Activated naive CD4-positive, alpha-beta T cell treated with anti-CD3 and anti-CD28 coated beads, Interleukin-2, amount 50 U/mL, for 24 hours (primary cell): ENCODE measurements around the gene AKAP13.

Experiments
- H3K27ac Mint-ChIP-seq: one replicate; pipeline ENCODE4 v1.8.0; 2021; ENCODE audit warnings: mild to moderate bottlenecking, mixed read lengths
- H3K27me3 Mint-ChIP-seq: one replicate; pipeline ENCODE4 v1.8.0; 2021; ENCODE audit warnings: mixed read lengths
- H3K36me3 Mint-ChIP-seq: one replicate; pipeline ENCODE4 v1.8.0; 2021; ENCODE audit warnings: mixed read lengths
- H3K4me1 Mint-ChIP-seq: one replicate; pipeline ENCODE4 v1.8.0; 2021; ENCODE audit warnings: mixed read lengths
- H3K4me3 Mint-ChIP-seq: one replicate; pipeline ENCODE4 v1.8.0; 2021; ENCODE audit warnings: mild to moderate bottlenecking, mixed read lengths
- H3K9me3 Mint-ChIP-seq: one replicate; pipeline ENCODE4 v1.8.0; 2021; ENCODE audit warnings: mixed read lengths

AKAP13 gene

DNA sequence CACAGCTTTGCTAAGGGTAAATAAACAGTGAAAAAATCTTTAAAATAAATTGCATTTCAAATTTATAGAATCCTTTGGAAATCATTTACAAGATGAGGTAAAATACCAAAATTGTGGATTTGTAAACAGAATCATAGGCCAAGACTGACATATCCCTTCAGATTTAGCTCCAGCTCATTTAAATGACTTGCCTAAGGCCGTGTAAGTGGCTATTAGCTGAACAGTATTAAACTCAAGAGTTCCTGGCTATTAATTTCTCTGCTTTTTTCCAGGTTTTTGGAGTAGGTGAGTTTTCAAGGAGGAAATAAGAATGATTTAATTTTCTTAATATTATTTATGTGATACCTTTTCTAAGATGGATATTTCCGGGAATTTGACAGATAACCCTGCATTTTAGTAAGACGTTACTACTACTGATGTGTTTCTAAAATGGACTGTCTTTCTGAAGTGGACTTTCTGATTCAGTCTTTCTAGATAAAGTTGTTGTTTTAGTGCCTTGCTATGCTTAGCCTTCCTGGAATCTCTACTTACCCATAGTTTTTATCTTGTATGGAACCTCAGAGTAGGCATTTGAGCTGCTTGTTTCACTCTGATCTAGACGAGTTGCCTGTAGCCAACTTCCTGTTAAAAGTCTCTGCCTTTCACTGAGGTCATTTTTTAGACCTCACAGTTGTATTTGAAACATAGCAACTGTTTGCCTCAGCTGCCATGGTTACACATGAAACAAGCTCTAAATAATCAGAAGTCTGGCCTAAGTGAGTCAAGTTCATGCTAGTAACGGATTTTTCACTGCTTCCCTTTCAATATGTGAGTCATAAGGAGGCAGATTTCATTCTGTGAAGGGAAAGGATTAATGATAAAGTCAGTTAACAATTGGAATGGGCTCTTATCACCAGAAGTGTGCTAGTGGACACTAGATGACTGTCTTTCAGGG, 287.4 kb downstream of the AKAP13 start:
- peak overlapping the region; percentile 92 for H3K27ac Mint-ChIP-seq
- H3K27me3 Mint-ChIP-seq: no peaks in the 10 kb centered on the region
- H3K4me3 Mint-ChIP-seq: peak overlapping the region; percentile 45
- no peaks in the 10 kb centered on the region for H3K9me3 Mint-ChIP-seq
- H3K36me3 Mint-ChIP-seq: peaks cover 29% of the 10 kb centered on the region
- peaks cover 28% of the 10 kb centered on the region for H3K4me1 Mint-ChIP-seq

DNA sequence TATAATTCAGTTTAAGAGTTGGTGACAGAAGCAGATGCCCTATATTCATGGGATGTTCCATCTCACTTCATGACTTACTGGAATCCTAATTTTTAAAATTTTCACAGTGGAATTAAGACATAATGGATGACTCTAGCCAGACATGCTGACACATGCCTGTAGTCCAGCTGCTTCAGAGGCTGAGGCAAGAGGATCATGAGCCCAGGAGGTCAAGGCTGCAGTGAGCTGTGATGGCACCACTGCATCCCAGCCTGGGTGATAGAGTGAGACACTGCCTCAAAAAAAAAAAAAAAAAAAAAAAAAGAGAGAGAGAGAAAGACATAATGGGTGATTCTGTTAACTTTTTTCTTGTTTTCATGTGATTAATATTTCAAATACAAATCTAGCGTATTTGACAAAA, 290.8 kb downstream of the AKAP13 start:
- no peak overlapping the region for H3K4me3 Mint-ChIP-seq
- peaks cover 37% of the 10 kb centered on the region for H3K4me1 Mint-ChIP-seq
- peaks cover 18% of the 10 kb centered on the region for H3K36me3 Mint-ChIP-seq
- no peak overlapping the region for H3K27ac Mint-ChIP-seq
- no peaks in the 10 kb centered on the region for H3K27me3 Mint-ChIP-seq
- H3K9me3 Mint-ChIP-seq: no peaks in the 10 kb centered on the region

DNA sequence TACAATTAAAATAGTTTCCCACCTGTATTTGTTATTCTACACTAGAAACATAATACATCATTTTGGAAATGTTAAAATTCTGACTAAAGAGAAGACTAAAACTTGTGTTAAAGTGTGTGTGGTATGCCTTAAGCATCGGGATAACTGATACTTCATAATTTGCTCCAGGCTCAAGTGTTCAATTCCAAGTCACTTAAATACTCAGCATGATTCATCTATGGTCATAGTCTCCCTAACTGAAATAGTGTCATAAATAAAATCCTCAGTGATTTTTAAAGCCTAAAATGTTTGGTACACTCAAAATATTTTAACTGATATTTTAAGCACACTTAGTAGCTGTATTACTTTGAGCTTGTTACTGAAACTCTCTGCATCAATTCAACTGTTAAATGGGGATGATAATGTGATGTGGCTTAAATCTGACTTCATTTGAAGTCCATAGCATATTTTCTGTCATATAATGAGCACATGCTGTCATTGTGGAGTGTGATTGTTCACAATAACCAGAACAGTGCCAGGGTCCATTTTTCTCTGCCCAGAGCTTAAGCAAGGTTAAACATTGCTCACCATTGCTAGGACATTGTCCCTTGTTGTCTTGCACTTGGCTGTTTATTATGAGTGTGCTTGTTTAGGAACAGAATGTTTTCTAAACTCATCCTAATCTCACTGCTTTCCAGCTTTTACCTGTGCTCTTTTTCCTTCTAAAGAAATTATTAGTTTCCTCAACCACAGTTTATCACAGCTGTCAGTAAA, 292.1 kb downstream of the AKAP13 start:
- H3K27me3 Mint-ChIP-seq: no peaks in the 10 kb centered on the region
- no peak overlapping the region for H3K27ac Mint-ChIP-seq
- H3K36me3 Mint-ChIP-seq: peaks cover 20% of the 10 kb centered on the region
- no peaks in the 10 kb centered on the region for H3K9me3 Mint-ChIP-seq
- H3K4me3 Mint-ChIP-seq: no peak overlapping the region
- H3K4me1 Mint-ChIP-seq: peaks cover 26% of the 10 kb centered on the region

DNA sequence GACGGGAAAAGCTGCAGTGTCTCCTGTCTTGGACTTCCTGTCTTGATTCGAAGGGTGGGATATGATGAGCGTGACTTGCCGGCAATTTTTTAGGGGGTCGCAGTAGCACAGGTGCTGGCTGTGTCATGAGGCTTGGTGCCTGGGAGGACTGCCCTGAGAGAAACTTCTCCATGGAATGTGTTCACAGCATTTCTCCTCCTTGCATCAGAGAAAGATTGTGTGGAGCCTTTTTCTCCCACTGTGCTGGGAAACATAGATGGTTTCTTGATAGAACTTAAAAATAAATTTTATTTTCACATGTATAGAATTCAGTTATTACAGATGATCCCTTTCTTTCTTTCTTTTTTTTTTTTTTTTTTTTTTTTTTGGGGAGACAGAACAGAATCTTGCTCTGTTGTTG, 292.9 kb downstream of the AKAP13 start:
- Mint-ChIP-seq H3K27ac (no peak overlapping the region), H3K4me1 (peaks cover 17% of the 10 kb centered on the region), H3K27me3 (no peaks in the 10 kb centered on the region), H3K4me3 (no peak overlapping the region), H3K9me3 (no peaks in the 10 kb centered on the region), H3K36me3 (peaks cover 17% of the 10 kb centered on the region)

DNA sequence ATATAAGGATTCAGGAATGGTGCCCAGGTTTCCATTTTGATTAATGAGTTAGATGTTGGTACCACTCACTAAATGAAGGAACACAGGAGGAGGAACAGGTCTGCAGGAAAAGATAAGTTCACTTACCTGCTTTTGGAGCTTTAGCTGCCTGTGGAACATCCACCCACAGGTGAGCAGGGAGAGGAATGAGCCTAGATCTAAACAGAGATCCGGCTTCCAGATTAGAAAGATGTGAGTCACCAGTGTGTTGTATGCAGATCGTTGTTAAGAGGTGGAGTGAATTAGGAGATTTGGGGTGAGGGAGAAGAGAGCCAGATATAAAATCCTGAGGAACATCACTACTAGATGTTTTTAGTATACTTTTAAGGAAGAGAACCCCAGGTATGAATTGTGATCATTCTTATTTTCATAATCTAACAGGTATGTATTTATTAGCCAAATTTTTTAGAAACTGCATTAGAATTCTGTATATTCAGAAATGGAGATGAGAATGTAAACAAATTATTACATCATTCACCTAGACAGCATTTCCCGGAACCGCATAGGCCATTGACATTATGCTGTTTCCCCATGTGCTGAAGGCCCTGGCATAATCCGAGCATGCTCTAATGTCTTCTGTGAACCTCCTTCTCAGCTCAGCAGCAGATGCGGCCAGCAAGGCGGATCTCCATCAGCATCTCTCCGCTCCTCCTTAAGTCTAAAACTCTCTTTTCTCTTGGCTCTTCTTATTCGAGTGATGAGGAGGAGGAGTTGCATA, 296.1 kb downstream of the AKAP13 start:
- H3K27me3 Mint-ChIP-seq: no peaks in the 10 kb centered on the region
- no peak overlapping the region for H3K4me3 Mint-ChIP-seq
- H3K27ac Mint-ChIP-seq: peak overlapping the region; percentile 62
- no peaks in the 10 kb centered on the region for H3K9me3 Mint-ChIP-seq
- H3K36me3 Mint-ChIP-seq: peaks cover 7% of the 10 kb centered on the region
- H3K4me1 Mint-ChIP-seq: peaks cover 9% of the 10 kb centered on the region

DNA sequence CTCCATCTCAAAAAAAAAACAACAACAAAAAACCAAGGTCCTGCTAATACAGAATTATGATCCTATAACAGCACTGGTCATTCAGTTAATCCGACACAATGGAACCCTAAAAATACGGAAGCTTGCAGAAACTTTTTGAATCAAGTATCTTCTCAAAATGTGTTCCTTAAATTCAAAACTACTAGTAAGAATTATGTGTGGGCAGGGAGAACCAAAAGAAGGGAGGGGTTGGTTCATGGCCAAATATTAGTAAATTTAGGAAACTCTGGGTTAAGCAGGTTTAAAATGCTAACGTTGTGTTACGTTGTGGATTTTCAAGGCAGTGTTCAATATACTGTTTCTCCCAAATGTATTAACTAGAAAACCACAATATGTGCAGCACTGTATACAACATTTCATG, 298.8 kb downstream of the AKAP13 start:
- Mint-ChIP-seq H3K36me3 (peaks cover 4% of the 10 kb centered on the region), H3K27ac (no peak overlapping the region), H3K9me3 (no peaks in the 10 kb centered on the region), H3K4me3 (no peak overlapping the region), H3K27me3 (no peaks in the 10 kb centered on the region), H3K4me1 (peaks cover 8% of the 10 kb centered on the region)

DNA sequence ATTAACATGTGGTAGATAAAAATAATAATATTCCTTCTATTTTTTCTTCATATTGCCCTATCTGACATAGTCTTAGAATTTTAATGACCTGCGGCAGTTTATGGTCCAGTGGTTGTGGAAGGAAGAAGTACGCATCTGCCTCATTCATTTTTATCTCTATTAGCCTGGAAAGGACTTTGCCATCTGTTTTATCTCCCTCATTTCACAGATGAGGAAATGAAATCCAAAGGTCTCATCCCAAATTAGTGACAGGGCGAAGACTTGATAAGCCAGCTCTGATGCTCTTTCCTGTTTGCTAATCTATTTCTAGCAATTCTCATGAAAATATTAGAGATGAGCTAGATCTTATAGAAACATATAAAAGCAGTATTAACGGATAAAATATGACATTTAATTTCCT, 301.0 kb downstream of the AKAP13 start:
- peaks cover 8% of the 10 kb centered on the region for H3K36me3 Mint-ChIP-seq

DNA sequence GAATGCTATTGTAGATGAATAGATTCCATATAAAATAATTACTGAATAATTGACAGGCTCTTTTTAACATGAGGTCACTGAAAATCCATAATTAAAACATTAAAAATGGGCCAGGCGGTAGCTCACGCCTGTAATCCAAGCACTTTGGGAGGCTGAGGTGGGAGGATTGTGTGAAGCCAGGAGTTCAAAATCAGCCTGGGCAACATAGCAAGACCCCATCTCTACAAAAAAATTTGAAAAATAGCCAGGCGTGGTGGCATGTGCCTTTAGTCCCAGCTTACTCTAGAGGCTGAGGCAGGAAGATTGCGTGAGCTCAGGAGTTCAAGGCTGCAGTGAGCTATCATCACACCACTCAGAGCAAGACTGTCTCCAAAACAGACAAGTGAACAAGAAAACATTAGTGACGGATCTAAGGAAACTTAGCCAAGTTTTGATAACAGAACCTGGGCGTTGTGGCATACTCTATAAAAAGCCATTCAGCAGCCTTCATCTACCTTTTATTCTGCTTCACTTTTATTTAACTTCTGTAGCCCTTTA, 303.8 kb downstream of the AKAP13 start:
- Mint-ChIP-seq H3K27ac (peak overlapping the region; percentile 74), H3K4me1 (peaks cover 31% of the 10 kb centered on the region), H3K36me3 (peaks cover 7% of the 10 kb centered on the region), H3K27me3 (no peaks in the 10 kb centered on the region), H3K4me3 (no peak overlapping the region), H3K9me3 (no peaks in the 10 kb centered on the region)

More for the DNA sequence above, 301.0 kb downstream of the AKAP13 start:
- Mint-ChIP-seq H3K4me1 (peaks cover 5% of the 10 kb centered on the region), H3K4me3 (no peak overlapping the region), H3K27ac (peak overlapping the region; percentile 51), H3K27me3 (no peaks in the 10 kb centered on the region), H3K9me3 (no peaks in the 10 kb centered on the region)

DNA sequence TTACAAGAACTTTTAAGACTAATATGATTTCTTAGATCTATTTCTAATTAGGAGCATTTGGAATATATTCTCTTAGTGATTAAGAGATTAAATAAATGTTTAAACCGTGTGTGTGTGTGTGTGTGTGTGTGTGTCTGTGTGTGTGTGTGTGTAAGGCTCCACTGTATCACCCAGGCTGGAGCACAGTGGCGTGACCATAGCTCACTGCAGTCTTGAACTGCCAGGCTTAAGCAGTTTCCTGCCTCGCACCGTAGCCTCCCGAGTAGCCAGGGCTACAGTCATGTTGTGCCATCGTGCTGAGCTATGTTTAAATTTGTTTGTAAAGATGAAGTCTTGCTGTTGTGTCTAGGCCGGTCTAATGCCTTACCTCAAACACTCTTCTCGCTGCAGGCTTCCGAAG, 305.0 kb downstream of the AKAP13 start:
- no peaks in the 10 kb centered on the region for H3K27me3 Mint-ChIP-seq
- H3K4me3 Mint-ChIP-seq: no peak overlapping the region
- peaks cover 38% of the 10 kb centered on the region for H3K4me1 Mint-ChIP-seq
- H3K36me3 Mint-ChIP-seq: peaks cover 7% of the 10 kb centered on the region
- H3K27ac Mint-ChIP-seq: no peak overlapping the region
- H3K9me3 Mint-ChIP-seq: no peaks in the 10 kb centered on the region

DNA sequence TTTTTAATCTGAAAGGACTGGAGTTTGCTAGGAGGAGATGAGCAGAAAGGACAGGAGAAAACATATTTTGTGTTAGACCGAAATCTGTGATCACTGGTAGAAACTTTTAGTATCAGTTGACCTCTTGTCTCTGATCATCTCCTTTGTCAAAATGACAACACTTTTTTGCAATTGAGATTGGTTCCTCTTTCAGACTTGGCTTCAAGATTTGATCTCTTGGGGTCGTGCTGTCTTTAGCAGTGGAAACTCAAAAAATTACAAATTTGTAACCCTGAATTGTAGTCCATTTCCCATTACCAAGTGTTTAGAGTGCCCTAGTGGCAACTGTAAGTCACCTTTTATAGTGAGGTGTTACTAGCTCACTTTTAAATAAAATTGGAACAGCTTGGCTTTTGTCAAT, 306.9 kb downstream of the AKAP13 start:
- peaks cover 7% of the 10 kb centered on the region for H3K36me3 Mint-ChIP-seq
- no peak overlapping the region for H3K4me3 Mint-ChIP-seq
- peak overlapping the region; percentile 92 for H3K27ac Mint-ChIP-seq
- H3K9me3 Mint-ChIP-seq: no peaks in the 10 kb centered on the region
- H3K4me1 Mint-ChIP-seq: peaks cover 51% of the 10 kb centered on the region
- H3K27me3 Mint-ChIP-seq: no peaks in the 10 kb centered on the region

DNA sequence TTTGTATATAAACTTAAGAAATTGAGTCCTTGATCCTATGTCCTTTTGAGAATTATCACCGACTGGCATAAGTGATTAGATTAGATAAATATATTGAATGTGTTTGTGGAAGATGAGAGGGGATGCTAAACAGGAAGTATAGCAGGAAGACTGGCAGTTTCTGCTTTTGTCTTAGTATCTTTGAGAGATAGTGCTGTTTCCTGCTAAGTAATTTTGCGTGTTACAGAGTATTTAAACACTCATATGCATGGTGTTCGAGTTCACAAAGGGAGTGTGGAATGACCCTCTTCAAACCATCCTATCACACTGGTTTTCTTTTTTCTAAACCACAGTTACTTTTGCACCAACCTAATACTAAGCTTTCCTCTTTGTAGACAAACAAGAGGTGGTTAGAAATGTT, 308.3 kb downstream of the AKAP13 start:
- Mint-ChIP-seq H3K27me3 (no peaks in the 10 kb centered on the region), H3K9me3 (no peaks in the 10 kb centered on the region), H3K4me3 (peak overlapping the region; percentile 99), H3K27ac (peak overlapping the region; percentile 100), H3K4me1 (peaks cover 63% of the 10 kb centered on the region), H3K36me3 (peaks cover 13% of the 10 kb centered on the region)

DNA sequence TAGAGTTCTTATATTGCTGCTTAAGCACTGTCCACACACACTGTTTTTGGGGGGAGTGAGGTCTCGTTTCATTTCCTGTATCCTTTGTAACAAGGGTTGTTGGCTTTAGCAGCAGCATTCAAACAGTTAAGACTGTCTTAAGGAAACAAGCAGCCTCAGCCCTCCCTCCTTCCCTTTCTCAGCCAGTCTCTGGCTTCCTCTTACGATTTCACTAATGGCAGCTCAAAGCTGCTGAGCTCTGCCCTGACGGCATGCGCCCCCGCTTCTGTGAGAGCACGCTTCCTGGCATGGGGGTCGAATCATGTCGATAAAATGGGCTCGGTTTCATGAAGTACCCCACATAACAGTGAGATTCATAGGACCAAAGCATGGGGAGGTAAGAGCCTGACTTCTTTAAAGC, 309.3 kb downstream of the AKAP13 start:
- H3K4me1 Mint-ChIP-seq: peaks cover 67% of the 10 kb centered on the region
- peak overlapping the region; percentile 99 for H3K4me3 Mint-ChIP-seq
- peaks cover 13% of the 10 kb centered on the region for H3K36me3 Mint-ChIP-seq
- H3K9me3 Mint-ChIP-seq: no peaks in the 10 kb centered on the region
- H3K27me3 Mint-ChIP-seq: no peaks in the 10 kb centered on the region
- peak overlapping the region; percentile 100 for H3K27ac Mint-ChIP-seq

DNA sequence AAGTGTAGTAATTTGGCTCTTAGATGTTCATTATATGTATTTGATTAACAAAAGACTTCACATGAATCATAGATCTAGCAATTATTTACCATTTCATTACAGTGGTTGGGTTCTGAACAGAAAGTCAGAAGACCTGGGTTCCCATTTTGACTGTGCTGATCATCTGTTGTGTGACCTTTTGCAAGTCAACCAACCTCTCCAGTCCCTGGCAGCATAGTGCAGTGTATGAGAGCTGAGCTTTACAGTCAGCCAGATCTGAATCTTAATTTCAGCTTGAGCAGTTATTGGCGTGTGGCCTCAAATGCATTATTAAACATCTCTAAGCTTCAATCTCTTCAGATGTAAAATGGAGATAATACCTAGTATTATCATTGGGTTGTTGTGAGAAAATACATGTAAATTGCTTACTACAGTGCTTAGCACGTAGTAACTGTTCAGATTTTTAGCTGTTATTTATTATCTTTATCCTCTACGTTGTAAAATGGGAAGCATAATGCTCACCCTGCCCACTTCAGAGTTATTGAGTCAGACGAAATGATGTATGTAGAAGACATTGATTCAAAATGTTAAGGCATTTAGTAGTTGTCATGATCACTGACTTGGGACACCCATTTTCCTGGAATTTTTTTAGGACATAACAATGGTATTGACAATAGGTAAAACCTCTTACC, 310.3 kb downstream of the AKAP13 start:
- Mint-ChIP-seq H3K27ac (peak overlapping the region; percentile 100), H3K4me1 (peaks cover 76% of the 10 kb centered on the region), H3K4me3 (peak overlapping the region; percentile 99), H3K36me3 (peaks cover 15% of the 10 kb centered on the region), H3K9me3 (no peaks in the 10 kb centered on the region), H3K27me3 (no peaks in the 10 kb centered on the region)

DNA sequence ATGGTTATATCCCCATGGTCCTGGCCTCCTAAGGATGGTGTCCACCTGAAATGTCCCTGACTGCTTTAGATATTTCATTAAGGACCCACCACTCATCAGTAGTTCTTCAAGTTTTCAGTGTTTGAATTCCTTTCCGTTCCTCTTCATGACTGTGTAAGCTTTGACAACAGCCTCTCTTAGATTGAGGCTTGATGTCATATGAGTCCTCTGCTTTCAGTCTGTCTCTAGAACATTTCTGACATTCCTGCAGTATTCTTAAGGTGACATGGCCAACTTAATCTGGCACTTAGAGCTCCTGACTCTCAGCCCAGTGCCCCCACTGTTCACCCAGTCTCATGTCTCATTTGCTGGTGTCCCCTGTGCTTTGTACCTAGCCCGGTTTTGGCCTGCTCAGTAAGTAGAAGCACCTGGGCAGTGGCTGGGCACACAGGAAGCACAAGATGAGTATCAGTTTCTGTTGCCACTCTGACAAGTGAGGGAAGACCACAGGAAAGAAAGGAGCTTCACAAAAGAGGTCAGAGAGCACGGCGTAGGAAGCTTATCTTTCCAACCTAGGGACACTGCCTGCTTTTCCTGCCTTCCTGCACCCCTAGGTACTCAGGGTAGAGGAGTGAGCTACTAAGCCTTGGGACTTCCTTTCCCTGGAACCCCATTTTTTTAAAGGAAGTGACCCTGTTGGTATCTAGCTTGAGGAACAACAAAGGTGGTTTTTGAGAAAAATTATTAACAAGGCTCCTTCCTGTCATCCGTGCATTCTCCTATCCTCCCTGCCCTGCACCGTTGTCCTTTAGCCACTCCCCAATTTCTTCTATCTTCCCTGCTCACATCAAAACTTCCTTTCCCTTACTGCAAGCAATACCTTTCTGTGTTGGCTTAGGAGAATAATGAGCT, 311.2 kb downstream of the AKAP13 start:
- Mint-ChIP-seq H3K27me3 (no peaks in the 10 kb centered on the region), H3K9me3 (no peaks in the 10 kb centered on the region), H3K4me3 (peak overlapping the region; percentile 99), H3K27ac (peak overlapping the region; percentile 100), H3K36me3 (peaks cover 10% of the 10 kb centered on the region), H3K4me1 (peaks cover 75% of the 10 kb centered on the region)
